Prostate gland (tissue), 2 donors: ENCODE data around the gene MYO16. TPM values are rescaled to one million over a fixed set of nuclear protein-coding genes. Genes with fewer than 3 reads are reported as not detected.

Experiments
- DNase-seq: peaks from one replicate; pipeline ENCODE4 v3.0.0-alpha.2; 2019; ENCODE audit warnings: low spot score
- H3K27ac ChIP-seq, 2 donors: fragments of 200-600 bp; sonication (generic); 2 replicates each; pipeline ENCODE4 v1.5.1; 2017 to 2019
- H3K27me3 ChIP-seq: fragments of 200-600 bp; sonication (generic); replicated peaks from 2 replicates; pipeline ENCODE4 v1.5.1; 2019; ENCODE audit not compliant: insufficient read depth
- H3K36me3 ChIP-seq, 2 donors: fragments of 200-600 bp; sonication (generic); 1 replicate in 1 of 2; 2 replicates in 1 of 2; pipeline versions ENCODE4 v1.5.1 to v1.8.1; 2017 to 2019
- H3K4me1 ChIP-seq: fragments of 200-600 bp; sonication (generic); replicated peaks from 2 replicates; pipeline ENCODE4 v1.5.1; 2019
- H3K4me3 ChIP-seq, 2 donors: fragments of 200-600 bp; sonication (generic); 2 replicates each; pipeline ENCODE4 v1.5.1; 2017 to 2019
- H3K9me3 ChIP-seq: fragments of 200-600 bp; sonication (generic); 2 replicates; pipeline ENCODE4 v1.5.1; 2017
- CTCF ChIP-seq, 4 experiments: fragments of 200-600 bp in 2 of 4; fragments of 450-650 bp in 2 of 4; sonication (generic) in 2 of 4; IDR thresholded peaks; 1 replicate in 3 of 4; 2 replicates in 1 of 4; pipeline ENCODE4 v1.5.1; 2016 to 2019; ENCODE audit warnings: antibody characterized with exemption in 4 of 4, mild to moderate bottlenecking in 2 of 4, moderate library complexity in 2 of 4
- POLR2A ChIP-seq: fragments of 450-650 bp; IDR thresholded peaks from one replicate; pipeline ENCODE4 v1.6.1; 2016; ENCODE audit warnings: antibody characterized with exemption, mild to moderate bottlenecking
- POLR2AphosphoS5 ChIP-seq: sonication (generic); formaldehyde crosslinking; IDR thresholded peaks from one replicate; pipeline ENCODE4 v1.6.1; 2017; ENCODE audit warnings: antibody characterized with exemption
- WGBS: methylation state at CpG from one replicate; pipeline ENCODE4 v1.1.5; 2018; 5-methylcytosine and 5-hydroxymethylcytosine counted together
- intact Hi-C: fragments of 100-400 bp; cut with DNase I; formaldehyde crosslinking; loops from one replicate; pipeline ENCODE4 v1.14.2; 2022
- total RNA-seq, 2 donors: library from RNA; depleted of rRNA; stranded (reverse); fragments of >200 nt; gene quantifications; one replicate each; pipeline ENCODE4 v1.1.0, GENCODE V29; 2016

Gene MYO16
- total RNA-seq, 2 donors from 2014 or later = 0.14 to 0.85 TPM

- WGBS = 65% methylated on average over 3 of the region's 3 CpGs
- Histone ChIP-seq H3K27me3 (no peaks in the 10 kb centered on the region), H3K27ac (no peak overlapping the region), H3K4me1 (no peaks in the 10 kb centered on the region), H3K36me3 (no peaks in the 10 kb centered on the region), H3K4me3 (no peak overlapping the region), H3K9me3 (no peaks in the 10 kb centered on the region)
- TF ChIP-seq POLR2A (no peak), CTCF (IDR thresholded peaks at IDR 0.05) (no peak), POLR2AphosphoS5 (no peak)
- DNase-seq = no peak
- intact Hi-C loops = no loop called here
These were observed 521.8 kb downstream of the MYO16 start for GRCh38 chr13:109151255-109151654.

- no peaks in the 10 kb centered on the region for H3K36me3 ChIP-seq
- H3K27ac ChIP-seq = no peak overlapping the region
- no peaks in the 10 kb centered on the region for H3K9me3 ChIP-seq
- TF ChIP-seq POLR2A = no peak
- TF ChIP-seq CTCF (IDR thresholded peaks at IDR 0.05) = no peak
- TF ChIP-seq POLR2AphosphoS5 = no peak
- 61% methylated on average over 5 of the region's 5 CpGs for whole genome bisulfite sequencing
- intact Hi-C loops = no loop called here
- no peaks in the 10 kb centered on the region for H3K27me3 ChIP-seq
- DNase-seq = no peak
- H3K4me1 ChIP-seq = no peaks in the 10 kb centered on the region
- no peak overlapping the region for H3K4me3 ChIP-seq
These were observed 522.3 kb downstream of the MYO16 start for GRCh38 chr13:109151696-109152095.

GRCh38 chr13:109152311-109152820, 523.0 kb downstream of the MYO16 start:
- no peak for DNase-seq
- intact Hi-C loops = no loop called here
- Histone ChIP-seq H3K36me3 (no peaks in the 10 kb centered on the region), H3K27ac (no peak overlapping the region), H3K4me3 (no peak overlapping the region), H3K27me3 (no peaks in the 10 kb centered on the region), H3K4me1 (no peaks in the 10 kb centered on the region), H3K9me3 (no peaks in the 10 kb centered on the region)
- WGBS = 64% methylated on average over 9 of the region's 9 CpGs
- TF ChIP-seq CTCF (IDR thresholded peaks at IDR 0.05) (no peak), POLR2AphosphoS5 (no peak), POLR2A (no peak)

GRCh38 chr13:109152941-109153340, 523.5 kb downstream of the MYO16 start:
- intact Hi-C loops = no loop called here
- WGBS = 92% methylated on average over 10 of the region's 10 CpGs
- TF ChIP-seq CTCF (IDR thresholded peaks at IDR 0.05) = no peak
- no peak for TF ChIP-seq POLR2A
- no peak for TF ChIP-seq POLR2AphosphoS5

GRCh38 chr13:109154146-109154545, 524.7 kb downstream of the MYO16 start:
- WGBS = 66% methylated on average over 8 of the region's 8 CpGs
- no peaks in the 10 kb centered on the region for H3K27me3 ChIP-seq
- H3K9me3 ChIP-seq = no peaks in the 10 kb centered on the region
- H3K4me3 ChIP-seq = no peak overlapping the region
- DNase-seq = no peak
- no peaks in the 10 kb centered on the region for H3K4me1 ChIP-seq
- no peaks in the 10 kb centered on the region for H3K36me3 ChIP-seq
- intact Hi-C loops = no loop called here
- H3K27ac ChIP-seq = no peak overlapping the region
- no peak for TF ChIP-seq CTCF (IDR thresholded peaks at IDR 0.05)

More at GRCh38 chr13:109152941-109153340, 523.5 kb downstream of the MYO16 start:
- Histone ChIP-seq H3K27me3 (no peaks in the 10 kb centered on the region), H3K4me1 (no peaks in the 10 kb centered on the region), H3K9me3 (no peaks in the 10 kb centered on the region), H3K4me3 (no peak overlapping the region), H3K36me3 (no peaks in the 10 kb centered on the region), H3K27ac (no peak overlapping the region)
- no peak for DNase-seq
